Calu3 (cell line): Measurements from ENCODE around the gene NCOA7. TPM values are rescaled to one million over a fixed set of nuclear protein-coding genes. Genes with fewer than 3 reads are reported as not detected.
"Not testable (repeated sequence)": the region's sequence is repeated elsewhere in the genome, so short reads cannot be mapped to it uniquely, and the experiment has no call there.

Source experiments
- BruUV-seq: library from RNA; stranded (reverse); fragments of 400-500 nt; replicated peaks from 2 replicates; lab custom pipeline; 2021; lab: Mats Ljungman, UMichigan
- CTCF ChIA-PET: fragments of 300-600 bp; sonication (Branson Sonifier 250); formaldehyde crosslinking; loops from one replicate; lab custom pipeline; 2022; ENCODE audit warnings: antibody characterized with exemption; lab: Charles Lee
- DNase-seq: peaks from one replicate; pipeline ENCODE4 v3.0.0; 2022
- H3K27ac Mint-ChIP-seq: one replicate; pipeline ENCODE4 v1.8.0; 2022; ENCODE audit warnings: mixed read lengths; ENCODE audit not compliant: unreplicated experiment
- H3K27me3 Mint-ChIP-seq: one replicate; pipeline ENCODE4 v1.8.0; 2022; ENCODE audit warnings: mixed read lengths; ENCODE audit not compliant: unreplicated experiment
- H3K36me3 Mint-ChIP-seq: one replicate; pipeline ENCODE4 v1.8.0; 2022; ENCODE audit warnings: mild to moderate bottlenecking, moderate library complexity, mixed read lengths; ENCODE audit not compliant: insufficient read depth, unreplicated experiment
- H3K4me1 Mint-ChIP-seq: one replicate; pipeline ENCODE4 v1.8.0; 2022; ENCODE audit warnings: mild to moderate bottlenecking, low read depth, mixed read lengths; ENCODE audit not compliant: unreplicated experiment
- H3K4me3 Mint-ChIP-seq: one replicate; pipeline ENCODE4 v1.8.0; 2022; ENCODE audit warnings: mild to moderate bottlenecking, low read depth, moderate library complexity, mixed read lengths; ENCODE audit not compliant: unreplicated experiment
- H3K9me3 Mint-ChIP-seq: one replicate; pipeline ENCODE4 v1.8.0; 2022; ENCODE audit warnings: low read depth, mixed read lengths; ENCODE audit not compliant: unreplicated experiment
- CTCF ChIP-seq: fragments of 200-600 bp; IDR thresholded peaks from one replicate; pipeline ENCODE4 v1.8.0; 2022; ENCODE audit warnings: antibody characterized with exemption; ENCODE audit not compliant: unreplicated experiment
- intact Hi-C: fragments of 100-400 bp; cut with micrococcal nuclease; formaldehyde crosslinking; loops from one replicate; pipeline ENCODE4 v1.10.0; 2022; ENCODE audit not compliant: unreplicated experiment
- total RNA-seq: library from RNA; stranded (reverse); gene quantifications from 2 replicates; pipeline ENCODE4 v1.2.3, GENCODE V29; 2022

The NCOA7 gene
- total RNA-seq, 1 experiment from 2014 or later = 102 TPM

GRCh38 chr6:125963817-125964216, 173.1 kb downstream of the NCOA7 start:
- BruUV-seq = no TSS peak

DNA sequence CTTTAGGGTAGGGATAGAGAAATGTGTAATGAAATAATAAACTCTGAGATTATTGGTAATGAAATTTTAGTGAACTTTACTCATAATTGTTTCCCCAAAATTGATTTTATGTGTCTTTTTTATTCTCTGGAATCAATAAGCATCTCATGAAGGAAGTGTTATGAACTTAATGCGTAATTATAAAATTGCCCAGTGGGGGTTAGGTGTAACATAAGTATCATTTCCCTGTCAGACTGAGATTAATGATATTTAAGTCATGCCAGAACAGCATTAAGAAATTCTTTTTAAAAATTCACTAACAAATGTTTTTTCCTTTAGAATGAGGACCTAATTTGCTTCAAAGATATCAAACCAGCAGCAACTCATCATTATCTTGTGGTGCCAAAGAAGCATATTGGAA, 175.8 kb downstream of the NCOA7 start:
- Mint-ChIP-seq H3K4me3 (no peak overlapping the region), H3K27me3 (no peaks in the 10 kb centered on the region), H3K36me3 (no peaks in the 10 kb centered on the region), H3K4me1 (peaks cover 25% of the 10 kb centered on the region), H3K27ac (no peak overlapping the region), H3K9me3 (no peaks in the 10 kb centered on the region)
- TF ChIP-seq CTCF = no peak
- CTCF ChIA-PET = no interaction called here
- no TSS peak for BruUV-seq
- no peak for DNase-seq
- intact Hi-C loops = no loop called here

More at GRCh38 chr6:125963817-125964216, 173.1 kb downstream of the NCOA7 start:
- Mint-ChIP-seq H3K27ac (no peak overlapping the region), H3K36me3 (no peaks in the 10 kb centered on the region), H3K27me3 (no peaks in the 10 kb centered on the region), H3K9me3 (no peaks in the 10 kb centered on the region), H3K4me3 (no peak overlapping the region), H3K4me1 (peaks cover 25% of the 10 kb centered on the region)
- intact Hi-C loops = no loop called here
- CTCF ChIA-PET = interaction anchor here (1.4 kb wide), 1 partner anchor 10 kb away, joined by 4 read pairs; no protein-coding TSS in a partner anchor
- DNase-seq = no peak
- no peak for TF ChIP-seq CTCF

DNA sequence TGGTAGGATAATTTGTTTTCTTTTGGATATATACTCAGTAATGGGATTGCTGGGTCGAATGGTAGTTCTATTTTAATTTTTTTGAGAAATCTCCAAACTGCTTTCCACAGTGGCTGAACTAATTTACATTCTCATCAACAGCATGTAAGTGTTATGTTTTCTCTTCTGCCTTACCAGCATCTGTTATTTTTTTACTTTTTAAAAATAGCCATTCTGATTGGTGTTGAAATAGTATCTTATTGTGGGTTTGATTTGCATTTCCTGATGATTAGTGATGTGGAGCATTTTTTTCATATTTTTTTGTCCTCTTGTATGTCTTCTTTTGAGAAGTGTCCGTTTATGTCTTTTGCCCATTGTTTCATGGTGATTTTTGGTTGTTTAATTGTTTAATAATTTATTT, 177.7 kb downstream of the NCOA7 start:
- Mint-ChIP-seq H3K27ac (no peak overlapping the region), H3K36me3 (no peaks in the 10 kb centered on the region), H3K9me3 (no peaks in the 10 kb centered on the region), H3K4me3 (no peak overlapping the region), H3K4me1 (peaks cover 18% of the 10 kb centered on the region), H3K27me3 (no peaks in the 10 kb centered on the region)
- CTCF ChIA-PET = no interaction called here
- DNase-seq = no peak
- no TSS peak for BruUV-seq
- no peak for TF ChIP-seq CTCF
- intact Hi-C loops = no loop called here

- Mint-ChIP-seq H3K36me3 (no peaks in the 10 kb centered on the region), H3K4me3 (no peak overlapping the region), H3K27ac (no peak overlapping the region), H3K9me3 (no peaks in the 10 kb centered on the region), H3K4me1 (no peaks in the 10 kb centered on the region), H3K27me3 (no peaks in the 10 kb centered on the region)
- no TSS peak for BruUV-seq
- DNase-seq = no peak
- no peak for TF ChIP-seq CTCF
- intact Hi-C loops = loop anchor here (5.0 to 10.0 kb wide), 2 partner anchors 113 to 656 kb away; no protein-coding TSS in a partner anchor
- CTCF ChIA-PET = interaction anchor here (1.3 kb wide), 1 partner anchor 14 kb away, joined by 6 read pairs; the partner anchor contains the start of gene HINT3
Observed at GRCh38 chr6:125970760-125971159, 180.0 kb downstream of the NCOA7 start.

DNA sequence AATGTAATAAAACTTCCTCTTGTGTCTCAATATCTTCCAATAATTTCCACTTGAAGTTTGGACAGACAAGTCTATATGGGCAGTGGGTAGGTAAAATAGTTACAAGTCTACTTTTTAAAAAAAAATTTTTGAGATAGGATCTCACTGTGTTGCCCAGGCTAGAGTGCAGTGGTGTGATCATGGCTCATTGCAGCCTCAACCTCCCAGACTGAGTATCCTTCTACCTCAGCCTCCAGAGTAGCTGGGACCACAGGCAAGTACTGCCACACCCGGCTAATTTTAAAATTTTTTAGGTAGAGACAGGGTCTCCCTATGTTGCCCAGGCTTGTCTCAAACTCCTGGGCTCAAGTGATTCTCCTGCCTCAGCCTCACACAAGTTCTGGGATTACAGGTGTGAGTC, 181.7 kb downstream of the NCOA7 start:
- BruUV-seq, H3K4me1 Mint-ChIP-seq, H3K9me3 Mint-ChIP-seq, H3K27me3 Mint-ChIP-seq, H3K36me3 Mint-ChIP-seq, DNase-seq, H3K4me3 Mint-ChIP-seq, CTCF ChIA-PET, H3K27ac Mint-ChIP-seq: not testable (repeated sequence)
- intact Hi-C loops = loop anchor here (5.0 to 10.0 kb wide), 2 partner anchors 115 to 658 kb away; no protein-coding TSS in a partner anchor
